ENCODE data around the gene POLE3.
"Not testable (repeated sequence)": the region's sequence is repeated elsewhere in the genome, so short reads cannot be mapped to it uniquely, and the experiment has no call there.

POLE3 gene

GRCh38 chr9:113375057-113376023 lies 35.1 kb downstream of the POLE3 start:
- DNase-seq: no peak

GRCh38 chr9:113373676-113374392 lies 36.6 kb downstream of the POLE3 start:
- no peak for DNase-seq

GRCh38 chr9:113373256-113373655 lies 37.2 kb downstream of the POLE3 start:
- DNase-seq: no peak

- DNase-seq: no peak
Measured at GRCh38 chr9:113372059-113372458, 38.4 kb downstream of the POLE3 start.

GRCh38 chr9:113370806-113371325 lies 39.6 kb downstream of the POLE3 start:
- no peak for DNase-seq

GRCh38 chr9:113369855-113370140 lies 40.7 kb downstream of the POLE3 start:
- no peak for DNase-seq

- DNase-seq: no peak
Measured at GRCh38 chr9:113368982-113369854, 41.3 kb downstream of the POLE3 start.

- no peak for DNase-seq
Measured at GRCh38 chr9:113368348-113368981, 42.0 kb downstream of the POLE3 start.

- DNase-seq: not testable (repeated sequence)
Measured at GRCh38 chr9:113365652-113366051, 44.8 kb downstream of the POLE3 start.

- DNase-seq: no peak
Measured at GRCh38 chr9:113364951-113365350, 45.5 kb downstream of the POLE3 start.

- DNase-seq: no peak
Measured at GRCh38 chr9:113363336-113363735, 47.1 kb downstream of the POLE3 start.

- no peak for DNase-seq
Measured at GRCh38 chr9:113361304-113362018, 49.0 kb downstream of the POLE3 start.

- no peak for DNase-seq
Measured at GRCh38 chr9:113360242-113360842, 50.1 kb downstream of the POLE3 start.

- DNase-seq: no peak
Measured at GRCh38 chr9:113359385-113359784, 51.1 kb downstream of the POLE3 start.

Measured in cerebellar nuclear complex (tissue), 1 donor.